ENCODE results near the gene MYO5C. TPM values are rescaled to one million over a fixed set of nuclear protein-coding genes. Genes with fewer than 3 reads are reported as not detected.

Gene MYO5C
- total and polyA plus RNA-seq, 12 donors: 0.81 to 10.7 (median 2.5) TPM

DNA sequence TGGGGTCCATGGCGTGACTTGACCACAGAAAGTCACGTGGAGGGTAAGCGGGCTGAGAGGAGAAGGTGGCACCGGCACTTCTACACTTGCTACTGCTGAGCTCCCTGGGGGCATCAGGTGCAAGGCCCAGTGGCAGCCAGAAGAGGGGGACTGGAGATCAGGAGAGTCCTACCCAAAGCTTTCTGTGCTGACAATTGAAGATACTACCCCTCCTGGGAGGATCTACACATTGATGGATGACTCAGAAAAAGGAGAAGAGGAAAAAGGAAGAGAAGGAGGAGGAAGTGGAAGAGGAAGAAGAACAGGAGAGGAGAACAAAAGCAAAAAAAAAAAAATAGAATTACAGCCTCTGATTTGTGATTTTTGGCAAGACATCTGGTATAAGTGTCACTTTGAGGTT lies 41.2 kb downstream of the MYO5C start:
- H3K4me1 ChIP-seq (replicated peaks in 1 of 2): no peaks in the 10 kb centered on the region
- H3K9me3 ChIP-seq (replicated peaks in 1 of 3): no peaks in the 10 kb centered on the region
- intact Hi-C loops (cut with DNase I): loop anchor here in 1 of 2 donors (10.0 kb wide), 1 partner anchor 480 kb away; no protein-coding TSS in a partner anchor
- no peak for DNase-seq
- H3K4me3 ChIP-seq: no peak overlapping the region
- 84 to 95% (median 88%) methylated on average over 4 of the region's 4 CpGs for WGBS, 4 donors
- no peak for TF ChIP-seq POLR2A (IDR thresholded peaks at IDR 0.05)
- TF ChIP-seq, protein P1, sequence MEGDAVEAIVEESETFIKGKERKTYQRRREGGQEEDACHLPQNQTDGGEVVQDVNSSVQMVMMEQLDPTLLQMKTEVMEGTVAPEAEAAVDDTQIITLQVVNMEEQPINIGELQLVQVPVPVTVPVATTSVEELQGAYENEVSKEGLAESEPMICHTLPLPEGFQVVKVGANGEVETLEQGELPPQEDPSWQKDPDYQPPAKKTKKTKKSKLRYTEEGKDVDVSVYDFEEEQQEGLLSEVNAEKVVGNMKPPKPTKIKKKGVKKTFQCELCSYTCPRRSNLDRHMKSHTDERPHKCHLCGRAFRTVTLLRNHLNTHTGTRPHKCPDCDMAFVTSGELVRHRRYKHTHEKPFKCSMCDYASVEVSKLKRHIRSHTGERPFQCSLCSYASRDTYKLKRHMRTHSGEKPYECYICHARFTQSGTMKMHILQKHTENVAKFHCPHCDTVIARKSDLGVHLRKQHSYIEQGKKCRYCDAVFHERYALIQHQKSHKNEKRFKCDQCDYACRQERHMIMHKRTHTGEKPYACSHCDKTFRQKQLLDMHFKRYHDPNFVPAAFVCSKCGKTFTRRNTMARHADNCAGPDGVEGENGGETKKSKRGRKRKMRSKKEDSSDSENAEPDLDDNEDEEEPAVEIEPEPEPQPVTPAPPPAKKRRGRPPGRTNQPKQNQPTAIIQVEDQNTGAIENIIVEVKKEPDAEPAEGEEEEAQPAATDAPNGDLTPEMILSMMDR (IDR thresholded peaks at IDR 0.05): no peak
- no peak overlapping the region for H3K27ac ChIP-seq
- no peaks in the 10 kb centered on the region for H3K27me3 ChIP-seq
- no peaks in the 10 kb centered on the region for H3K36me3 ChIP-seq (replicated peaks in 1 of 2)

DNA sequence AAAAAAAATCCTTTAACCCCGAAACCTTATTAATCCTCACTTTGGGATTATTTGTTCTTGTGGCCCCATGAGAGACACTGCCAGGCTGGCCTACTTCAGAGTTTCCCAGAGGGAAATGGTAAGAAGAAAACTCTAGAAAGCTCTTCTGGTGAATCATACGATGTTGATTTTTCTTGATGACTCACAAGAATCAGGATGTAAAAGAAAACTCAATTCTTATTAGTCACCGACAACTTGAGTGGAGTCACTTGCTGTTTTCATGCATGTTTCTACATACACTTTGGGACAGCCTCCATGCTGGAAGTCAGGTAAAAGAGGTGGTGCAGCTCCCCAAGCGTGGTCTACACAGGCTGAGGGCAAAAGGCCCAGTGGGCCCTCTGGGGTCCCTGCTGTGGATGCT lies 42.8 kb downstream of the MYO5C start:
- WGBS, 4 donors: 57 to 59% (median 58%) methylated on average over 4 of the region's 4 CpGs
- intact Hi-C loops (cut with DNase I): loop anchor here in 1 of 2 donors (10.0 kb wide), 1 partner anchor 482 kb away; no protein-coding TSS in a partner anchor
- Histone ChIP-seq H3K27ac (no peak overlapping the region), H3K4me3 (no peak overlapping the region), H3K36me3 (replicated peaks in 1 of 2) (no peaks in the 10 kb centered on the region), H3K27me3 (no peaks in the 10 kb centered on the region), H3K9me3 (replicated peaks in 1 of 3) (no peaks in the 10 kb centered on the region), H3K4me1 (replicated peaks in 1 of 2) (no peaks in the 10 kb centered on the region)
- TF ChIP-seq, protein P1 (IDR thresholded peaks at IDR 0.05): no peak
- no peak for TF ChIP-seq POLR2A (IDR thresholded peaks at IDR 0.05)
- no peak for DNase-seq

DNA sequence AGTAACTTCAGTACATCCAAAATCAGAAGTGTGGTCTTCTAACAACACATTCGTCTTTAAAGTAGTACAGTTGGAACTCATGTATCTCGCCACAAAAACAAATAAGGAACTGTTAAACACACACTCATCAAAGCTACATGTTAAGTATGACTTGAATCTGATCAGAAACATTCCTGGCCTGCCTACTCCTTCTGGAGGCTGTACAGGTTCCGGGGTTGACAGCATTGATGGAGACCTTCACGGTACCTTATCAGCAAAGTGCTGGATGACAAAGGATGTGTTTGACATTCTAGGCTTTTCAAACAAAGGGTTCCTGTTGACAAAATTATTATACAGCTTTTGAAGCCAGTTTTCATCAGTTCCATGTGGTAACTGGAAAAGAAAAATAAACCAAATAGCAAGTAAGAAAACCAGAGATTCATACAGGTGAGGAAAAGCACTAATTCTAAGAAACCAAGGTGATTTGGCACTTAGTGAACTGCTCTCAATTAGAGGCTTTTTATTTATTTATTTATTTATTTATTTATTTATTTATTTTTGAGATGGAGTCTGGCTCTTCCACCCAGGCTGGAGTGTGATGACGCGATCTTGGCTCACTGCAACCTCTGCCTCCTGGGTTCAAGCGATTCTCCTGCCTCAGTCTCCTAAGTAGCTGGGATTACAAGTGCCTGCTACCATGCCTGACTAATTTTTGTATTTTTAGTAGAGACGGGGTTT lies 44.3 kb downstream of the MYO5C start:
- Histone ChIP-seq H3K36me3 (replicated peaks in 1 of 2) (no peaks in the 10 kb centered on the region), H3K27ac (no peak overlapping the region), H3K9me3 (replicated peaks in 1 of 3) (no peaks in the 10 kb centered on the region), H3K27me3 (no peaks in the 10 kb centered on the region), H3K4me1 (replicated peaks in 1 of 2) (no peaks in the 10 kb centered on the region), H3K4me3 (no peak overlapping the region)
- no peak for DNase-seq
- intact Hi-C loops (cut with DNase I): loop anchor here in 1 of 2 donors (10.0 kb wide), 1 partner anchor 483 kb away; no protein-coding TSS in a partner anchor
- no peak for TF ChIP-seq POLR2A (IDR thresholded peaks at IDR 0.05)
- TF ChIP-seq, protein P1 (IDR thresholded peaks at IDR 0.05): no peak
- 80 to 88% (median 84%) methylated on average over 8 of the region's 8 CpGs for WGBS, 4 donors

DNA sequence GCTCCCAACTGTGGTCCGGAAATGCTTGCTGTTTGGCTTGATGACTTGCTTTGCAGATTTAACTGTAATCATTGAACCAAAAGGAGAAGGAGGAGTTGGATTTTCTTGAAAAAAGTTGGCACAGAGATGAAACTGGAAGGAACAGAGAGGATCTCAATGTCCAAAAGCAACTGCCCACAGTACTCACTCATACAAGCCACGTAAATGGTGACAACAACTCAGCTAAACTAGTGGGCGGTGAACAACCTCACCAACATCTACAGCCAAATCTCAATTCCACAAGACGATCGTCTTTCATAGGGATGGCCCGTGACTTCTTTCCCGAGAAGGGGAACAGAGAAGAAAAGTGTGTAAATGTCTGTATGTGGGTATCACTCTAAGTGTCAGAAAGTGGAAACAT lies 48.1 kb downstream of the MYO5C start:
- intact Hi-C loops (cut with DNase I): no loop called here
- TF ChIP-seq, protein P1 (IDR thresholded peaks at IDR 0.05): no peak
- no peak for TF ChIP-seq POLR2A (IDR thresholded peaks at IDR 0.05)
- H3K9me3 ChIP-seq (replicated peaks in 1 of 3): no peaks in the 10 kb centered on the region
- H3K27me3 ChIP-seq: no peaks in the 10 kb centered on the region
- no peak for DNase-seq
- H3K27ac ChIP-seq: no peak overlapping the region
- H3K36me3 ChIP-seq (replicated peaks in 1 of 2): no peaks in the 10 kb centered on the region
- WGBS, 4 donors: 86 to 95% (median 91%) methylated on average over 7 of the region's 7 CpGs
- H3K4me3 ChIP-seq: no peak overlapping the region
- no peaks in the 10 kb centered on the region for H3K4me1 ChIP-seq (replicated peaks in 1 of 2)

Data from adrenal gland (tissue), 12 donors.